NCI-H2107 treated with DMSO at 0.1 percent for 48 hours (cell line): ENCODE data around the gene ZFPM1.

Experiments used
- DNase-seq: peaks from one replicate; lab custom pipeline; 2025; ENCODE audit not compliant: unreplicated experiment; lab: John Stamatoyannopoulos, UW

The ZFPM1 gene

GRCh38 chr16:88417684-88418476 lies 35.2 kb upstream of the ZFPM1 start:
- DNase-seq: no peak

- DNase-seq: no peak
Observed at GRCh38 chr16:88418869-88419268, 34.2 kb upstream of the ZFPM1 start.

- DNase-seq: no peak
Observed at GRCh38 chr16:88419790-88420189, 33.3 kb upstream of the ZFPM1 start.

- no peak for DNase-seq
Observed at GRCh38 chr16:88420496-88420895, 32.6 kb upstream of the ZFPM1 start.

- DNase-seq: no peak
Observed at GRCh38 chr16:88421301-88421700, 31.8 kb upstream of the ZFPM1 start.

- DNase-seq: no peak
Observed at GRCh38 chr16:88421871-88422433, 31.1 kb upstream of the ZFPM1 start.

GRCh38 chr16:88422733-88423447 lies 30.2 kb upstream of the ZFPM1 start:
- no peak for DNase-seq

- DNase-seq: no peak
Observed at GRCh38 chr16:88423448-88423850, 29.6 kb upstream of the ZFPM1 start.

GRCh38 chr16:88424587-88425235 lies 28.4 kb upstream of the ZFPM1 start:
- no peak for DNase-seq

- DNase-seq: no peak
Observed at GRCh38 chr16:88426018-88426417, 27.1 kb upstream of the ZFPM1 start.

- DNase-seq: no peak
Observed at GRCh38 chr16:88427376-88427775, 25.7 kb upstream of the ZFPM1 start.

GRCh38 chr16:88428156-88428555 lies 24.9 kb upstream of the ZFPM1 start:
- no peak for DNase-seq

- DNase-seq: no peak
Observed at GRCh38 chr16:88428616-88429386, 24.3 kb upstream of the ZFPM1 start.

- DNase-seq: no peak
Observed at GRCh38 chr16:88429387-88430184, 23.5 kb upstream of the ZFPM1 start.

GRCh38 chr16:88430185-88430523 lies 22.9 kb upstream of the ZFPM1 start:
- DNase-seq: no peak

- no peak for DNase-seq
Observed at GRCh38 chr16:88430524-88431446, 22.3 kb upstream of the ZFPM1 start.

- DNase-seq: no peak
Observed at GRCh38 chr16:88431651-88432050, 21.4 kb upstream of the ZFPM1 start.

GRCh38 chr16:88432174-88432573 lies 20.9 kb upstream of the ZFPM1 start:
- no peak for DNase-seq

- DNase-seq: no peak
Observed at GRCh38 chr16:88432753-88433152, 20.3 kb upstream of the ZFPM1 start.
